GM12878 (cell line): ENCODE results near the gene OR11A1. TPM values are rescaled to one million over a fixed set of nuclear protein-coding genes. Genes with fewer than 3 reads are reported as not detected.

ENCODE experiments used
- ATAC-seq: fragments of 200-7000 bp; cut with Tn5 transposase; 3 replicates; pipeline ENCODE4 v1.9.1; 2020; ENCODE audit warnings: mild to moderate bottlenecking, moderate library complexity
- BruUV-seq: library from RNA; stranded (reverse); fragments of 400-500 nt; replicated peaks from 2 replicates; lab custom pipeline; 2021; lab: Mats Ljungman, UMichigan
- CTCF ChIA-PET: fragments of 300-600 bp; sonication (Branson Sonifier 250); formaldehyde crosslinking; extraction: SDS; loops from one replicate; lab custom pipeline; 2021; ENCODE audit warnings: inconsistent platforms; lab: Yijun Ruan, JAX
- POLR2A ChIA-PET: fragments of 350-600 bp; formaldehyde crosslinking; extraction: SDS; loops from one replicate; lab custom pipeline; 2021; ENCODE audit warnings: inconsistent platforms; lab: Charles Lee
- RAD21 ChIA-PET: fragments of 300-600 bp; sonication (Branson Sonifier 250); formaldehyde crosslinking; loops from one replicate; lab custom pipeline; 2023; ENCODE audit warnings: antibody characterized with exemption; ENCODE audit not compliant: unreplicated experiment; lab: Charles Lee
- SMC1A ChIA-PET: fragments of 300-600 bp; sonication (Branson Sonifier 250); formaldehyde crosslinking; loops from one replicate; lab custom pipeline; 2023; ENCODE audit not compliant: unreplicated experiment, uncharacterized antibody; lab: Charles Lee
- DNase-seq: peaks from one replicate; pipeline ENCODE4 v3.0.0-alpha.2; 2011; ENCODE audit warnings: low read depth, low spot score
- FAIRE-seq: peaks from 3 replicates; lab custom pipeline; 2011; peaks lifted over from hg19 to GRCh38; lab: Jason Lieb, UNC
- H2AFZ ChIP-seq: 2 replicates; pipeline ENCODE4 v1.6.0; 2011; ENCODE audit warnings: low read depth, low read length, control low read depth; ENCODE audit not compliant: control insufficient read depth
- H3K27ac ChIP-seq: 2 replicates; pipeline ENCODE4 v1.5.1; 2011; ENCODE audit warnings: control low read depth; ENCODE audit not compliant: control insufficient read depth, insufficient read depth
- H3K27me3 ChIP-seq, 2 experiments: replicated peaks in 1 of 2; 2 replicates each; pipeline versions ENCODE4 v1.6.0 to v1.6.1; 2011; ENCODE audit warnings: low read length in 1 of 2; ENCODE audit not compliant: control insufficient read depth in 2 of 2, insufficient read depth in 2 of 2
- H3K36me3 ChIP-seq, 2 experiments: 2 replicates each; pipeline ENCODE4 v1.5.1; 2011; ENCODE audit warnings: low read length in 1 of 2; ENCODE audit not compliant: control insufficient read depth in 2 of 2, insufficient read depth in 2 of 2
- H3K4me1 ChIP-seq: 2 replicates; pipeline ENCODE4 v1.6.1; 2011; ENCODE audit warnings: mild to moderate bottlenecking, low read length, moderate library complexity, mixed read lengths; ENCODE audit not compliant: control insufficient read depth, insufficient read depth
- H3K4me2 ChIP-seq: 2 replicates; pipeline ENCODE4 v1.6.0; 2011; ENCODE audit warnings: control low read depth; ENCODE audit not compliant: control insufficient read depth, insufficient read depth
- H3K4me3 ChIP-seq: fragments of 200-600 bp; sonication (generic); 2 replicates; pipeline ENCODE4 v1.5.1; 2016
- H3K79me2 ChIP-seq: 2 replicates; pipeline ENCODE4 v1.6.0; 2011; ENCODE audit warnings: low read length; ENCODE audit not compliant: control insufficient read depth, insufficient read depth
- H3K9ac ChIP-seq: 2 replicates; pipeline ENCODE4 v1.8.0; 2011; ENCODE audit warnings: low read length, control low read depth, mixed read lengths; ENCODE audit not compliant: control insufficient read depth, insufficient read depth
- H3K9me3 ChIP-seq: replicated peaks from 3 replicates; pipeline ENCODE4 v1.5.1; 2011; ENCODE audit warnings: mild to moderate bottlenecking, low read length; ENCODE audit not compliant: control insufficient read depth, insufficient read depth
- H4K20me1 ChIP-seq: 2 replicates; pipeline ENCODE4 v1.6.0; 2011; ENCODE audit not compliant: control insufficient read depth, insufficient read depth
- BACH1 ChIP-seq: fragments of 450-650 bp; IDR thresholded peaks from 2 replicates; pipeline ENCODE4 v1.6.1; 2017; ENCODE audit warnings: mild to moderate bottlenecking, borderline replicate concordance
- BCLAF1 ChIP-seq: fragments of 450-650 bp; IDR thresholded peaks from 2 replicates; pipeline ENCODE4 v1.6.1; 2017; ENCODE audit warnings: antibody characterized with exemption, mild to moderate bottlenecking, moderate library complexity
- BMI1 ChIP-seq: fragments of 450-650 bp; IDR thresholded peaks from 2 replicates; pipeline ENCODE4 v1.6.1; 2016; ENCODE audit warnings: mild to moderate bottlenecking, moderate library complexity, borderline replicate concordance
- CEBPZ ChIP-seq: fragments of 150-350 bp; IDR thresholded peaks from 2 replicates; pipeline ENCODE4 v1.6.1; 2016; ENCODE audit warnings: low read depth, low read length
- CREB1 ChIP-seq: IDR thresholded peaks from 2 replicates; pipeline ENCODE4 v1.6.1; 2012; ENCODE audit warnings: low read depth, mild to moderate bottlenecking, inconsistent platforms
- DPF2 ChIP-seq: fragments of 450-650 bp; IDR thresholded peaks from 2 replicates; pipeline ENCODE4 v1.6.1; 2017; ENCODE audit warnings: mild to moderate bottlenecking
- EGR1 ChIP-seq, 2 experiments: IDR thresholded peaks; 1 replicate in 1 of 2; 2 replicates in 1 of 2; pipeline ENCODE4 v1.6.1; 2011 to 2012; ENCODE audit warnings: low read depth in 2 of 2, low read length in 2 of 2, borderline replicate concordance in 1 of 2, mild to moderate bottlenecking in 1 of 2, moderate library complexity in 1 of 2
- LARP7 ChIP-seq: fragments of 450-650 bp; IDR thresholded peaks from 2 replicates; pipeline ENCODE4 v1.6.1; 2017; ENCODE audit warnings: mild to moderate bottlenecking
- ZBED1 ChIP-seq: IDR thresholded peaks from 2 replicates; pipeline ENCODE4 v1.6.1; 2016; ENCODE audit warnings: borderline replicate concordance
- ZBTB40 ChIP-seq: fragments of 450-650 bp; IDR thresholded peaks from 2 replicates; pipeline ENCODE4 v1.6.1; 2016; ENCODE audit warnings: mild to moderate bottlenecking, moderate library complexity, borderline replicate concordance
- ZNF384 ChIP-seq: IDR thresholded peaks from 2 replicates; pipeline ENCODE4 v1.6.1; 2012; ENCODE audit warnings: low read depth, mild to moderate bottlenecking, low read length, improper control_type of control experiment, borderline replicate concordance
- WGBS: methylation state at CpG from one replicate; pipeline ENCODE4 v1.1.6; 2016; ENCODE audit warnings: low lambda C conversion rate; ENCODE audit not compliant: insufficient replicate concordance, insufficient coverage; ENCODE audit errors: missing lambda C conversion rate; 5-methylcytosine and 5-hydroxymethylcytosine counted together
- in situ Hi-C: fragments of 300-500 bp; cut with MboI; formaldehyde crosslinking; loops from 9 replicates; pipeline ENCODE4 v1.14.3; 2018; ENCODE audit warnings: mixed read lengths
- intact Hi-C: fragments of 100-400 bp; cut with micrococcal nuclease; formaldehyde crosslinking; loops from one replicate; pipeline ENCODE4 v1.14.2; 2022; ENCODE audit not compliant: unreplicated experiment
- polyA plus RNA-seq, 11 experiments: library from polyadenylated mRNA; depleted of rRNA in 4 of 11; unstranded in 6 of 11; stranded (reverse) in 5 of 11; fragments of >200 nt; fragmentation: Nextera tagmentation in 4 of 11; fragmentation: Illumina TruSeq in 1 of 11; extraction: Ambion mirVana in 4 of 11; extraction: Trizol in 1 of 11; gene quantifications; 1 replicate in 1 of 11; 2 replicates in 10 of 11; pipeline versions ENCODE4 v1.2.1 to v1.2.3, GENCODE V29; 2011 to 2016; ENCODE audit warnings: inconsistent platforms in 2 of 11, missing spikeins in 2 of 11, low read depth in 1 of 11
- total RNA-seq, 4 experiments: library from RNA; depleted of rRNA in 3 of 4; stranded (reverse); fragments of >200 nt in 3 of 4; fragmentation: Illumina TruSeq in 1 of 4; extraction: Trizol in 1 of 4; gene quantifications; 2 replicates each; pipeline versions ENCODE4 v1.2.1 to v1.2.3, GENCODE V29; 2013 to 2021

OR11A1 gene
- total and polyA plus RNA-seq, 10 of the 15 experiments (the other 5 are each of a cell fraction or from before 2014, with no cell fraction given), result not detected

- TF ChIP-seq ZBTB40 (no peak), LARP7 (no peak), BACH1 (no peak), EGR1 (IDR thresholded peaks at IDR 0.05; ENCODE audit: borderline replicate concordance in 1 of 2, low read depth in 2 of 2, low read length in 2 of 2) (no peak), CREB1 (no peak)
- TF ChIP-seq, all 136 proteins: peak for 0
Measured at GRCh38 chr6:29505808-29506207, 48.9 kb upstream of the OR11A1 start (continued).

DNA sequence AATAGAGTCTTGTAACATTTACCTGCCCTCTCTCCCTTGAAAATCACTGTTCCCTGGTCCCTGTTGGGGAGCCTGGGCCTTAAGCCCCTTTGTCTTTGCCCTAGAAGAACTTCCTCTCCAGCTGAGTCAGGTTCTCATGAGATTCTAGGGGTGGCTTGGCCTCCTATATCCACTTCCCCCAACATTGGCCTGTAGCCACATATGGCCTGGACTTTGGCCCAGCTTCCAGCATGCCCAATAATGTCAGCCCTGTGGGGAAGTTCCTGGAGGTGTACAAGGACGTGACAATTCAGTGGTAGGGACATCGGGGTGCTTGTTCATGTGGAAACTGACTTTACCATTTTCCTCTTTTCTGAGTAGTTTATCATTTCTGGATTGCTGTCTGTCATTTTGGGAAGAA lies 48.1 kb upstream of the OR11A1 start:
- 0 out of 4 replicates have a peak, but pooled peaks cover 1 to 2% of the 10 kb centered on the region in 2 experiments for H3K27me3 ChIP-seq
- H4K20me1 ChIP-seq, result no peaks in the 10 kb centered on the region
- no peak for FAIRE-seq
- intact Hi-C loops, result no loop called here
- H3K4me3 ChIP-seq, result no peak overlapping the region
- peaks cover 9% of the 10 kb centered on the region for H3K4me1 ChIP-seq
- no peak for TF ChIP-seq DPF2
- no peak for TF ChIP-seq ZNF384
- no peak for TF ChIP-seq BMI1
- no peak for TF ChIP-seq CEBPZ
- no peak for TF ChIP-seq ZBED1
- TF ChIP-seq BCLAF1, result no peak
- no peak overlapping the region for H3K4me2 ChIP-seq
- BruUV-seq, result no TSS peak
- H3K9me3 ChIP-seq, result no peaks in the 10 kb centered on the region
- H3K79me2 ChIP-seq, result no peaks in the 10 kb centered on the region
- POLR2A ChIA-PET, result no interaction called here
- H3K9ac ChIP-seq, result no peak overlapping the region
- RAD21 ChIA-PET, result no interaction called here
- no peak for DNase-seq
- in situ Hi-C loops, result no loop called here
- no peak for ATAC-seq
- CTCF ChIA-PET, result no interaction called here
- no peak overlapping the region for H3K27ac ChIP-seq
- SMC1A ChIA-PET, result interaction anchor here (0.6 kb wide), 1 partner anchor 41 kb away, joined by 3 read pairs; no protein-coding TSS in a partner anchor
- no peaks in the 10 kb centered on the region for H3K36me3 ChIP-seq
- 23% methylated on average over 2 of the region's 2 CpGs for WGBS
- H2AFZ ChIP-seq, result no peak overlapping the region
